Skin epidermis (tissue), 12 donors: Measurements from ENCODE around the gene GSG1L.

Source experiments
- H3K27ac ChIP-seq, 21 experiments: fragments of 200-600 bp; sonication (generic) in 11 of 21; one replicate each; pipeline ENCODE4 v1.5.0; 2020; ENCODE audit warnings: mild to moderate bottlenecking in 3 of 21, inconsistent platforms in 2 of 21, moderate library complexity in 2 of 21
- H3K4me3 ChIP-seq, 7 experiments: fragments of 200-600 bp; sonication (generic) in 2 of 7; one replicate each; pipeline ENCODE4 v1.5.0; 2020; ENCODE audit warnings: inconsistent platforms in 2 of 7, mild to moderate bottlenecking in 2 of 7, moderate library complexity in 1 of 7

Gene GSG1L

DNA sequence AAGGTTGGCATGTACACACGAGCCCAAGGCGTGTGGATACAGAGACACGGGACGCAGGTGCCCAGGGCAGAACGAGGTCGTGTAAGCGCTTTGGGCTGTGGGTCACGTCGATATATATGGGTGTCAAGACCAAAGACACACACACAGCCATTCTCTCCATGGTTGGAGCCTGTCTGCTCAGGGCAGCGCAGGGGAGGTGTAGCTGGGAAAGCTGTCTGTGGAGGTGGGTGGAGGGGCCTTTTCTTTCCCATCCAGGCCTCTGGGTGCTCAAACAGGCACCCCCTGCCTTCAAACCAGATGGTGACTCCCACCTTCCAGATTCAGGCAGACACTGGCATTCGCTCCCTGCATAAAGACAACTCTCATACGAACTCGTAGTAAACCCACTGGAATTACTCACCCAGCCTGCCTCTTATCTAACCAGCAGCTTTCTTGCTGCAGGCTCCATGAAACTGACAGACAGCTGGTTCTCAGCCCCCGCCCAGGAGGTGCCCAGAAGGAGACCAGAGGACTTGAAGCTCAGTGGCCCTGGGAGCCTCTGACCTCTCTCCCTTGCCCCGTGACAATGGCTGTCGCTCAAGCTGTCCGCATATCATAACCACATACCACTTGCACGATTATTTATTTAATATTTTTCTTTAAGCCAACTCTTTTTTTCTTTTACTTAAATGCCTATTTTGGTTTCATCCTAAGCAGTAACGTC lies 276.4 kb downstream of the GSG1L start:
- no peak overlapping the region for H3K27ac ChIP-seq
- no peak overlapping the region for H3K4me3 ChIP-seq

- Histone ChIP-seq H3K27ac (no peak overlapping the region), H3K4me3 (no peak overlapping the region)
Measured at GRCh38 chr16:27786221-27786922, 277.1 kb downstream of the GSG1L start.

DNA sequence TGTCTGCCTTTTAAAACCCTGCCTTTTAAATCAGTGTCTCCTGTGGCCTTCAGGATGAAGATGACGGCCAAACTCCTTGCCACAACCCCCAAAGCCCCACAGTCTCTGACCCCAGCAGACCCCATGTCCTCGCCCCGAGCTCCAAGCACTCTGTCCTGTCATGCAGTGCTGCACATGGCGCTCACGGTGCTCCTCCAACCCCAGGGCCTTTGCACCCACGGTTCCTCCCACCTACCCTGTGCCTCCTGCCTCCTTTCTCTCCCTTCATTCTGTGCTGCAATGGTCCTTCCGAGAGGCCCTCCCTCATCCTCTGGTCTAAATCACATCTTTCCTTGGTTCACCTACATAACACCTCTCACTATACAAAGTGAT lies 278.2 kb downstream of the GSG1L start:
- no peak overlapping the region for H3K27ac ChIP-seq

GRCh38 chr16:27784351-27785306 lies 278.9 kb downstream of the GSG1L start:
- no peak overlapping the region for H3K4me3 ChIP-seq
- no peak overlapping the region for H3K27ac ChIP-seq

More for the DNA sequence above, 278.2 kb downstream of the GSG1L start:
- no peak overlapping the region for H3K4me3 ChIP-seq

GRCh38 chr16:27781981-27782880 lies 281.3 kb downstream of the GSG1L start:
- Histone ChIP-seq H3K4me3 (no peak overlapping the region), H3K27ac (peak overlapping the region in 1 of 21 experiments; percentile 12)

DNA sequence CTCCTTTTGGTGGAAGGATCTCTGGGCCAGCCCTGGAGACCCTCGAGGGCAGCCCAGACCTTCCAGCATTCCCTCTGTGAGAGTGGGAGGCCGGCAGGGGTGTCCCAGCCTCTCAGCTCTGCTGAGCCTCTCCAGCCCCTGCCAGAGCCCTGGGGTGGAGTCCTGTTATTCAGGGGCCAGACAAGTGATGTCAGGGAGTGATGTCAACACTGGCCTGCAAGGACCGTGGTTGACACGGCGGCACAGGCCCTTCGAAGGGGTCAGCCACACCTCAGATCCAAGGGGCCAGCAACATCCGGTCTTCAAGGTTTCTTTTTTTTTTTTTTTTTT lies 282.4 kb downstream of the GSG1L start:
- Histone ChIP-seq H3K4me3 (no peak overlapping the region), H3K27ac (no peak overlapping the region)

DNA sequence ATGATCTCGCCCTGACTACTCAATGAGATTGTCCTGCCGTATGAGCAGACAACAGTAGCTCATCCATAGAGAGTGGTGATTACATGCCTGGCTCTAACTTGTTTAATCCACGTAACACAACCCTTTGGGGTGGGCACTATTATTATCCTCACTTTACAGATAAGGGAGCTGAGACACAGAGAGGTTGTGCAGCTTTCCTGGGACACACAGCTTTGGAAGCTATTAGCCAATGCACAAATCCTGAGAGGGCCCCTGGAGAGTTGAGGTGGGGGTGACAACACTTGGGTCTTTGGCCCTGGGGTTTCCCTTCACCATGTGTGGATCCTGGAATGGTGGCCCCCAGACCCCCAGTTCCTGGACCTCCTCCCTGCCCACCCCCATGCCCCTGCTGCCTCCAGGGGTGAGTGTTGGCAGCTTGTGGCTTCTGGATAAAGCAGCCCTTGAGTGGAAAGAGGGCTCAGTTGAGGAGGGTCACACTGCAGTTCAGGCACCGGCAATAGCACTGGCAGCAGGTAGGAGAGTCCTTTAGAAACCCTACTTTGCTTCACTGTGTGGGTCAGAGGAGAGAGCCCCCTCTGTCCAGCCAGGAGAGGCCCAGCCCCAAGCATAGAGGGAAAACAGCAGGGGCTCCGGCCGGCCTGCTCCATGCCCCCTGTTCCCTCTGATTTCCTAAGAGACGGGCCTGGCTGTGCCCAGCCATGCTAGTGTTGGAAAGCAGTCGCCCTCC lies 282.9 kb downstream of the GSG1L start:
- H3K4me3 ChIP-seq = no peak overlapping the region
- H3K27ac ChIP-seq = no peak overlapping the region

- H3K4me3 ChIP-seq = no peak overlapping the region
- no peak overlapping the region for H3K27ac ChIP-seq
Measured at GRCh38 chr16:27779641-27780164, 283.8 kb downstream of the GSG1L start.

- no peak overlapping the region for H3K27ac ChIP-seq
Measured at GRCh38 chr16:27778926-27779570, 284.5 kb downstream of the GSG1L start.

GRCh38 chr16:27778171-27778925 lies 285.2 kb downstream of the GSG1L start:
- H3K4me3 ChIP-seq = no peak overlapping the region
- H3K27ac ChIP-seq = no peak overlapping the region

More at GRCh38 chr16:27778926-27779570, 284.5 kb downstream of the GSG1L start:
- no peak overlapping the region for H3K4me3 ChIP-seq

DNA sequence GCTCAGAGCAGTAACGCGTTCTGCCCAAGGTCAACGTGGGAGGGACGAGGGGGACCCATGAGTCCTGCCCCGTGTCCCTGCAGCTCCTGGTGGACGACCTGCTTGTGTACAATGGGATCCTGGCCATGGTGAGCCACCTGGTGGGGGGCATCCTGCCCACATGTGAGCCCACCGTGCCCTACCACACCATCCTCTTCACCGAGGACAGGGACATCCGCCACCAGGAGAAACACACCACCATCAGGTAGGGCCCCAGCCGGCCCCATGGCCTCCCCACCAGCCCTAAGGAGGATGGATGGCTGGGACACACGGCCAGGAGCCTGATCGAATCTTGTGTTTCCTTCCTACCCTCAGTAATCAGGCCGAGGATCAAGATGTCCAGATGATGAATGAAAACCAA lies 286.0 kb downstream of the GSG1L start:
- Histone ChIP-seq H3K4me3 (no peak overlapping the region), H3K27ac (no peak overlapping the region)

- no peak overlapping the region for H3K27ac ChIP-seq
- H3K4me3 ChIP-seq = no peak overlapping the region
Measured at GRCh38 chr16:27776556-27777225, 286.8 kb downstream of the GSG1L start.

- no peak overlapping the region for H3K27ac ChIP-seq
Measured at GRCh38 chr16:27775254-27775653, 288.3 kb downstream of the GSG1L start.

DNA sequence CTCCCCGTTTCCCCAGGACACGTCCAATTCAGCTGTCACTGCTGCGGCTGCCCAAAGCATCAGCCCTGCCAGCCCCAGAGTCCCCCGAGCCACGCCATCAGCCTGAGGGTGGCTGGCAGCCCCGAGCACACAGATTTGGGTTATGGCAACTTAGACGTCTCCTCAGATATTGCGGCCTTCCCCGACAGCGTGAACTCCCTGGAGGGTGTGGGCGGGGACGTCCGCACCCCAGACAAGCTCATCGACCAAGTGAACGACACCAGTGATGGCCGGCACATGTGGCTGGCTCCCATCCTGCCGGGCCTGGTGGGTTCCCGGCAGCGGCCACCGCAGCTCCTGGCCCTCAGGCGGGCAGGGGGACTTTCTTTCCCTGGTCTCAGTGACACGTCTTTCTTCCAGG lies 288.7 kb downstream of the GSG1L start:
- H3K27ac ChIP-seq = no peak overlapping the region

More at GRCh38 chr16:27775254-27775653, 288.3 kb downstream of the GSG1L start:
- no peak overlapping the region for H3K4me3 ChIP-seq

DNA sequence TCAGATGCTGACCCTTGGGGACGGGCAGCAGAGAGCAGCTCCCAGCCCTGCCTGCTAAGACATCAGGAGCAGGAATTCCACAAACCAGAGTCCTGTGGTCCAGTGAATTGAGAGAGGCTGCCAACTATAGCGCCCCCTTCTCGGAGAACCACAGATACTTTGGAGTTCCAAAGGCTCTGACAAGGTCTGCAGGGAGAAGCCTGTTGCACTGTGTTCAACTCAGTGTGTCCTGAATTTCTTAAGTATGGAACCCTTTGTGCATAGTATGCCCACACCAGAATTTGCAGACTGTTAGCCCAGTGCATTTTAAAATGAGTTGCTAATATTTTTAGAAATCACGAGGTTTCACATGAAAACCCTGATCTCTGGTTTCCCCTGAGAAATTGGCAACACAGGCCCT lies 290.2 kb downstream of the GSG1L start:
- H3K4me3 ChIP-seq = no peak overlapping the region
- H3K27ac ChIP-seq = no peak overlapping the region

More for the DNA sequence above, 288.7 kb downstream of the GSG1L start:
- no peak overlapping the region for H3K4me3 ChIP-seq

DNA sequence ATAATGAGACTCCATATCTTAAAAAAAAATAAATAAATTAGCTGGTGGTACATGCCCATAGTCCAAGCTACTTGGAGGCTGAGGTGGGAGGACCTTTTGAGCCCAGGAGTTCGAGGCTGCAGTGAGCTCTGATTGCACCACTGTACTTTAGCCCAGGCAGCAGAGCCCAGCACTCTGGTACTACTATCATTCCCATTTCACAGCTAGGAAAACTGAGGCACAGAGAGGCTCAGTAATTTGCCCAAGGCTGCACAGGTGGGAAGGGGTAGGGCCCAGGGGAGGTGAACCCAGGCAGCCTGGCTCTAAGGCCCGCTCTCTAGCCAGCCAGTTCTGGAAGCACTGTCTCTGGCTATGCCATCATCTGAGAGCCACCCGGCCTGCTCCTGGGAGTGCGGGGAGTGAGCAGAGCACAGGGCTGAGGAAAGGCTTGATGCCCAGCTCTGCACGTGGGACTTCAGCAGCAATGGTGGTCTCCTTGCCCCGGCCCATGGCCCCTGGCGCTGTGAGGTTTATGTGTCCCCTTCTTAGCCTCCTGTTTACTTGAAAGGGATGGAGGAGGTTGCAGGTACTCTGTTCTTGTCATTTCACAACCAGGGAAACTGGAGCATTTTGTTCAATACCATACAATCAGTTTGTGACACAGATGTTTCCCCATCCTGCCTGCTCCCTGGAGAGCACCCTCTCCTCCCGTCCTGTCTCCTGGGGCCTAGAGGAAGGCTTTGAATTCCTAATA lies 291.3 kb downstream of the GSG1L start:
- Histone ChIP-seq H3K27ac (no peak overlapping the region), H3K4me3 (no peak overlapping the region)
